GM12878 (cell line): Measurements from ENCODE around the gene ANKRD44. TPM values are rescaled to one million over a fixed set of nuclear protein-coding genes. Genes with fewer than 3 reads are reported as not detected.

Experiments
- ATAC-seq: fragments of 200-7000 bp; cut with Tn5 transposase; 3 replicates; pipeline ENCODE4 v1.9.1; 2020; ENCODE audit warnings: mild to moderate bottlenecking, moderate library complexity
- BruUV-seq: library from RNA; stranded (reverse); fragments of 400-500 nt; replicated peaks from 2 replicates; lab custom pipeline; 2021; lab: Mats Ljungman, UMichigan
- CTCF ChIA-PET: fragments of 300-600 bp; sonication (Branson Sonifier 250); formaldehyde crosslinking; extraction: SDS; loops from one replicate; lab custom pipeline; 2021; ENCODE audit warnings: inconsistent platforms; lab: Yijun Ruan, JAX
- POLR2A ChIA-PET: fragments of 350-600 bp; formaldehyde crosslinking; extraction: SDS; loops from one replicate; lab custom pipeline; 2021; ENCODE audit warnings: inconsistent platforms; lab: Charles Lee
- RAD21 ChIA-PET: fragments of 300-600 bp; sonication (Branson Sonifier 250); formaldehyde crosslinking; loops from one replicate; lab custom pipeline; 2023; ENCODE audit warnings: antibody characterized with exemption; ENCODE audit not compliant: unreplicated experiment; lab: Charles Lee
- SMC1A ChIA-PET: fragments of 300-600 bp; sonication (Branson Sonifier 250); formaldehyde crosslinking; loops from one replicate; lab custom pipeline; 2023; ENCODE audit not compliant: unreplicated experiment, uncharacterized antibody; lab: Charles Lee
- DNase-seq: peaks from one replicate; pipeline ENCODE4 v3.0.0-alpha.2; 2011; ENCODE audit warnings: low read depth, low spot score
- FAIRE-seq: peaks from 3 replicates; lab custom pipeline; 2011; peaks lifted over from hg19 to GRCh38; lab: Jason Lieb, UNC
- H2AFZ ChIP-seq: 2 replicates; pipeline ENCODE4 v1.6.0; 2011; ENCODE audit warnings: low read depth, low read length, control low read depth; ENCODE audit not compliant: control insufficient read depth
- H3K27ac ChIP-seq: 2 replicates; pipeline ENCODE4 v1.5.1; 2011; ENCODE audit warnings: control low read depth; ENCODE audit not compliant: control insufficient read depth, insufficient read depth
- H3K27me3 ChIP-seq, 2 experiments: replicated peaks in 1 of 2; 2 replicates each; pipeline versions ENCODE4 v1.6.0 to v1.6.1; 2011; ENCODE audit warnings: low read length in 1 of 2; ENCODE audit not compliant: control insufficient read depth in 2 of 2, insufficient read depth in 2 of 2
- H3K36me3 ChIP-seq, 2 experiments: 2 replicates each; pipeline ENCODE4 v1.5.1; 2011; ENCODE audit warnings: low read length in 1 of 2; ENCODE audit not compliant: control insufficient read depth in 2 of 2, insufficient read depth in 2 of 2
- H3K4me1 ChIP-seq: 2 replicates; pipeline ENCODE4 v1.6.1; 2011; ENCODE audit warnings: mild to moderate bottlenecking, low read length, moderate library complexity, mixed read lengths; ENCODE audit not compliant: control insufficient read depth, insufficient read depth
- H3K4me2 ChIP-seq: 2 replicates; pipeline ENCODE4 v1.6.0; 2011; ENCODE audit warnings: control low read depth; ENCODE audit not compliant: control insufficient read depth, insufficient read depth
- H3K4me3 ChIP-seq: fragments of 200-600 bp; sonication (generic); 2 replicates; pipeline ENCODE4 v1.5.1; 2016
- H3K79me2 ChIP-seq: 2 replicates; pipeline ENCODE4 v1.6.0; 2011; ENCODE audit warnings: low read length; ENCODE audit not compliant: control insufficient read depth, insufficient read depth
- H3K9ac ChIP-seq: 2 replicates; pipeline ENCODE4 v1.8.0; 2011; ENCODE audit warnings: low read length, control low read depth, mixed read lengths; ENCODE audit not compliant: control insufficient read depth, insufficient read depth
- H3K9me3 ChIP-seq: replicated peaks from 3 replicates; pipeline ENCODE4 v1.5.1; 2011; ENCODE audit warnings: mild to moderate bottlenecking, low read length; ENCODE audit not compliant: control insufficient read depth, insufficient read depth
- H4K20me1 ChIP-seq: 2 replicates; pipeline ENCODE4 v1.6.0; 2011; ENCODE audit not compliant: control insufficient read depth, insufficient read depth
- ASH2L ChIP-seq: fragments of 300-600, 200-600 bp; sonication (generic); IDR thresholded peaks from 2 replicates; pipeline ENCODE4 v1.6.1; 2017; ENCODE audit warnings: low read depth, mild to moderate bottlenecking, borderline replicate concordance
- ATF3 ChIP-seq: IDR thresholded peaks from 2 replicates; pipeline ENCODE4 v1.6.1; 2011; ENCODE audit warnings: low read depth, mild to moderate bottlenecking, low read length, moderate library complexity, borderline replicate concordance; ENCODE audit errors: extremely low read depth
- BACH1 ChIP-seq: fragments of 450-650 bp; IDR thresholded peaks from 2 replicates; pipeline ENCODE4 v1.6.1; 2017; ENCODE audit warnings: mild to moderate bottlenecking, borderline replicate concordance
- CBX5 ChIP-seq: sonication (generic); IDR thresholded peaks from 2 replicates; pipeline ENCODE4 v1.6.1; 2016; ENCODE audit warnings: low read depth, moderate library complexity, mild to moderate bottlenecking, inconsistent platforms
- FOXK2 ChIP-seq: fragments of 450-650 bp; IDR thresholded peaks from 2 replicates; pipeline ENCODE4 v1.6.1; 2017; ENCODE audit warnings: mild to moderate bottlenecking, moderate library complexity
- HDAC6 ChIP-seq: fragments of 200-600 bp; sonication (generic); IDR thresholded peaks from one replicate; pipeline ENCODE4 v1.8.0; 2017; ENCODE audit warnings: antibody characterized with exemption; ENCODE audit not compliant: unreplicated experiment
- JUND ChIP-seq: IDR thresholded peaks from 2 replicates; pipeline ENCODE4 v1.6.1; 2012; ENCODE audit warnings: low read depth, mild to moderate bottlenecking, low read length, improper control_type of control experiment, moderate library complexity
- MAX ChIP-seq: IDR thresholded peaks from 2 replicates; pipeline ENCODE4 v1.6.1; 2012; ENCODE audit warnings: low read depth, low read length, improper control_type of control experiment
- PML ChIP-seq: IDR thresholded peaks from 2 replicates; pipeline ENCODE4 v1.6.1; 2012; ENCODE audit warnings: low read length, inconsistent platforms
- POU2F2 ChIP-seq: IDR thresholded peaks from 3 replicates; pipeline ENCODE4 v1.6.1; 2011; ENCODE audit warnings: low read depth, mild to moderate bottlenecking, low read length, borderline replicate concordance
- RAD51 ChIP-seq: fragments of 450-650 bp; IDR thresholded peaks from 2 replicates; pipeline ENCODE4 v1.6.1; 2016; ENCODE audit warnings: moderate library complexity, mild to moderate bottlenecking, inconsistent platforms
- RBBP5 ChIP-seq: fragments of 200-600 bp; sonication (generic); conservative IDR thresholded peaks from 2 replicates; pipeline ENCODE4 v1.6.1; 2016
- RFX5 ChIP-seq: IDR thresholded peaks from 2 replicates; pipeline ENCODE4 v1.6.1; 2011; ENCODE audit warnings: low read depth, low read length, improper control_type of control experiment
- SIN3A ChIP-seq: IDR thresholded peaks from 2 replicates; pipeline ENCODE4 v1.6.1; 2012; ENCODE audit warnings: low read depth, low read length, improper control_type of control experiment
- TCF7 ChIP-seq: IDR thresholded peaks from 2 replicates; pipeline ENCODE4 v1.6.1; 2014; ENCODE audit warnings: antibody characterized with exemption, borderline replicate concordance
- ZNF217 ChIP-seq: fragments of 450-650 bp; IDR thresholded peaks from 2 replicates; pipeline ENCODE4 v1.6.1; 2017; ENCODE audit warnings: antibody characterized with exemption, mild to moderate bottlenecking
- ZNF622 ChIP-seq: fragments of 450-650 bp; IDR thresholded peaks from 2 replicates; pipeline ENCODE4 v1.6.1; 2017; ENCODE audit warnings: mild to moderate bottlenecking, inconsistent platforms
- WGBS: methylation state at CpG from one replicate; pipeline ENCODE4 v1.1.6; 2016; ENCODE audit warnings: low lambda C conversion rate; ENCODE audit not compliant: insufficient replicate concordance, insufficient coverage; ENCODE audit errors: missing lambda C conversion rate; 5-methylcytosine and 5-hydroxymethylcytosine counted together
- in situ Hi-C: fragments of 300-500 bp; cut with MboI; formaldehyde crosslinking; loops from 9 replicates; pipeline ENCODE4 v1.14.3; 2018; ENCODE audit warnings: mixed read lengths
- intact Hi-C: fragments of 100-400 bp; cut with micrococcal nuclease; formaldehyde crosslinking; loops from one replicate; pipeline ENCODE4 v1.14.2; 2022; ENCODE audit not compliant: unreplicated experiment
- polyA plus RNA-seq, 11 experiments: library from polyadenylated mRNA; depleted of rRNA in 4 of 11; unstranded in 6 of 11; stranded (reverse) in 5 of 11; fragments of >200 nt; fragmentation: Nextera tagmentation in 4 of 11; fragmentation: Illumina TruSeq in 1 of 11; extraction: Ambion mirVana in 4 of 11; extraction: Trizol in 1 of 11; gene quantifications; 1 replicate in 1 of 11; 2 replicates in 10 of 11; pipeline versions ENCODE4 v1.2.1 to v1.2.3, GENCODE V29; 2011 to 2016; ENCODE audit warnings: inconsistent platforms in 2 of 11, missing spikeins in 2 of 11, low read depth in 1 of 11
- total RNA-seq, 4 experiments: library from RNA; depleted of rRNA in 3 of 4; stranded (reverse); fragments of >200 nt in 3 of 4; fragmentation: Illumina TruSeq in 1 of 4; extraction: Trizol in 1 of 4; gene quantifications; 2 replicates each; pipeline versions ENCODE4 v1.2.1 to v1.2.3, GENCODE V29; 2013 to 2021
- TF ChIP-seq, protein P1 (sequence below): fragments of 450-650 bp; IDR thresholded peaks from 2 replicates; pipeline ENCODE4 v1.6.1; 2017; ENCODE audit warnings: low read depth, mild to moderate bottlenecking, moderate library complexity
- TF ChIP-seq, protein P2 (sequence below): fragments of 450-650 bp; formaldehyde crosslinking; IDR thresholded peaks from 2 replicates; pipeline ENCODE4 v1.4.0; 2022; ENCODE audit warnings: mild to moderate bottlenecking, moderate library complexity

ANKRD44 gene
- total and polyA plus RNA-seq, 10 of the 15 experiments (the other 5 are each of a cell fraction or from before 2014, with no cell fraction given): 19.1 to 99.1 (median 59.6) TPM

DNA sequence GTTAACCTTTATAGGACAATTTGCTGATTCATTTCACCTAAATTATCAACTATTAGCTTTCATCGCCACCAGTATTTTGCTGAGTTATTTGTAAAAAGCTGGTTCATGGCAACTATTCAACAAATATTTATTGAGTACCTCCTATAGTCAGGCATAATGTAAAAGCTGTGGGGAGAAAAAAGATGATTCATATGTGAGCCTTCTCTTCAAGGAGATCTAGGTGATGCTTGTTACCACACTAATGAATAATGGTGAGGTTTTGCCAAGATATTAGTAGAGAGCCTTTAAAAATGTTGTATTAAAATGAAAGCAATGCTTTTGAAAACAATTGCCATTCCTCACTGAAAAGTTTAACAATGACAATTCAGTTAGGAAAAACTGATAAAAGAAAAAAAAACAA, 187.8 kb downstream of the ANKRD44 start (continued):
- TF ChIP-seq ATF3 (no peak), RAD51 (no peak)
- TF ChIP-seq, all 136 proteins: peak for 0

DNA sequence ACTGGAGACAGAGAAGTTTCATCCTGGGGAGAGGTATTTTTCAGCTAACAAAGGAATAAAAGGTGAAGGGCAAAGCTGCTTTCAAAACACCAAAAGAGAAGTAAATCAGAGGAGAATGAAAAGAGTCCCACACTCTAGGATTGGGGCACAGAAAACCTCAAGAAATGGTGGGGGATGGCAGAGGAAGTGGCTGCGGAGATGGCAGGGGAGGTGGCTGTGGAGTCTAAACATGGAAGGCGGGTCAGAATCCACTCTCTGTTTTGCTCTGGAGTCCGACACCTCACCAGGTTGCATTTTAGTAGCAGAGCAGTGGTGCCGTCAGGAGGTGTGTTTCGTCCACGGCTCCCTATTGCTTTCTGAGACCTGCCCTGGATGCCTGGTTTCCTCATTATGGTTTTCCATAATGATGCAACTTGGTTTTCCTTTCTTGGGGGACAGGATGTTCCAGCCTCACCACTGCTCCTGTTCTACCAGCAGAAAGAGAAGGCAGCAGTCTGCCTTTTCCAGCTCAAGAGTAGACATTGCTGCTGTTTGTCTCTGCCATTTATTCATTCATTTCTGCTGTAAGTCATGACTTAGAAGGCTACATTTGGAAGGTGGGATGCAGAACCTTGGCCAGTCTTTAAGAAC, 188.7 kb downstream of the ANKRD44 start:
- Histone ChIP-seq H3K4me3 (no peak overlapping the region), H4K20me1 (no peaks in the 10 kb centered on the region), H3K27ac (no peak overlapping the region), H3K36me3 (peaks cover 6 to 33% of the 10 kb centered on the region in 2 experiments), H3K9ac (no peak overlapping the region), H3K27me3 (no peaks in the 10 kb centered on the region), H2AFZ (no peak overlapping the region), H3K9me3 (no peaks in the 10 kb centered on the region), H3K4me1 (no peaks in the 10 kb centered on the region), H3K79me2 (no peaks in the 10 kb centered on the region), H3K4me2 (no peak overlapping the region)
- WGBS: 90% methylated on average over 6 of the region's 6 CpGs
- intact Hi-C loops (no loop called here), in situ Hi-C loops (no loop called here)
- RAD21 ChIA-PET: interaction anchor here (0.6 kb wide), 1 partner anchor 47 kb away, joined by 3 read pairs; no protein-coding TSS in a partner anchor
- no peak for ATAC-seq
- CTCF ChIA-PET: interaction anchor here (2.8 to 11.4 kb wide), 2 partner anchors 8 to 48 kb away, joined by 23 to 398 read pairs; no protein-coding TSS in a partner anchor
- SMC1A ChIA-PET: interaction anchor here (1.7 to 19.2 kb wide), 3 partner anchors 8 to 53 kb away, joined by 4 to 478 read pairs (median 24); no protein-coding TSS in a partner anchor
- DNase-seq: no peak
- no TSS peak for BruUV-seq
- POLR2A ChIA-PET: no interaction called here
- no peak for FAIRE-seq
- TF ChIP-seq HDAC6 (no peak), ASH2L (no peak), PML (no peak), FOXK2 (no peak), MAX (no peak), SIN3A (no peak), CBX5 (no peak), RFX5 (no peak), RBBP5 (no peak), ZNF622 (no peak), TCF7 (no peak), JUND (no peak), BACH1 (no peak), ZNF217 (no peak), POU2F2 (no peak)
- TF ChIP-seq, protein P1, sequence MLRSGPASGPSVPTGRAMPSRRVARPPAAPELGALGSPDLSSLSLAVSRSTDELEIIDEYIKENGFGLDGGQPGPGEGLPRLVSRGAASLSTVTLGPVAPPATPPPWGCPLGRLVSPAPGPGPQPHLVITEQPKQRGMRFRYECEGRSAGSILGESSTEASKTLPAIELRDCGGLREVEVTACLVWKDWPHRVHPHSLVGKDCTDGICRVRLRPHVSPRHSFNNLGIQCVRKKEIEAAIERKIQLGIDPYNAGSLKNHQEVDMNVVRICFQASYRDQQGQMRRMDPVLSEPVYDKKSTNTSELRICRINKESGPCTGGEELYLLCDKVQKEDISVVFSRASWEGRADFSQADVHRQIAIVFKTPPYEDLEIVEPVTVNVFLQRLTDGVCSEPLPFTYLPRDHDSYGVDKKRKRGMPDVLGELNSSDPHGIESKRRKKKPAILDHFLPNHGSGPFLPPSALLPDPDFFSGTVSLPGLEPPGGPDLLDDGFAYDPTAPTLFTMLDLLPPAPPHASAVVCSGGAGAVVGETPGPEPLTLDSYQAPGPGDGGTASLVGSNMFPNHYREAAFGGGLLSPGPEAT: no peak
- TF ChIP-seq, protein P2, sequence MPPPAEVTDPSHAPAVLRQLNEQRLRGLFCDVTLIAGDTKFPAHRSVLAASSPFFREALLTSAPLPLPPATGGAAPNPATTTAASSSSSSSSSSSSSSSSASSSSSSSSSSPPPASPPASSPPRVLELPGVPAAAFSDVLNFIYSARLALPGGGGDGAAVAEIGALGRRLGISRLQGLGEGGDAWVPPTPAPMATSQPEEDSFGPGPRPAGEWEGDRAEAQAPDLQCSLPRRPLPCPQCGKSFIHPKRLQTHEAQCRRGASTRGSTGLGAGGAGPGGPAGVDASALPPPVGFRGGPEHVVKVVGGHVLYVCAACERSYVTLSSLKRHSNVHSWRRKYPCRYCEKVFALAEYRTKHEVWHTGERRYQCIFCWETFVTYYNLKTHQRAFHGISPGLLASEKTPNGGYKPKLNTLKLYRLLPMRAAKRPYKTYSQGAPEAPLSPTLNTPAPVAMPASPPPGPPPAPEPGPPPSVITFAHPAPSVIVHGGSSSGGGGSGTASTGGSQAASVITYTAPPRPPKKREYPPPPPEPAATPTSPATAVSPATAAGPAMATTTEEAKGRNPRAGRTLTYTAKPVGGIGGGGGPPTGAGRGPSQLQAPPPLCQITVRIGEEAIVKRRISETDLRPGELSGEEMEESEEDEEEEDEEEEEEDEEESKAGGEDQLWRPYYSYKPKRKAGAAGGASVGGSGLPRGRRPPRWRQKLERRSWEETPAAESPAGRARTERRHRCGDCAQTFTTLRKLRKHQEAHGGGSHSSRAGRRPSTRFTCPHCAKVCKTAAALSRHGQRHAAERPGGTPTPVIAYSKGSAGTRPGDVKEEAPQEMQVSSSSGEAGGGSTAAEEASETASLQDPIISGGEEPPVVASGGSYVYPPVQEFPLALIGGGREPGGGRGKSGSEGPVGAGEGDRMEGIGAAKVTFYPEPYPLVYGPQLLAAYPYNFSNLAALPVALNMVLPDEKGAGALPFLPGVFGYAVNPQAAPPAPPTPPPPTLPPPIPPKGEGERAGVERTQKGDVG (CRISPR knock-in tag): no peak
